K562 (cell line): ENCODE measurements around the gene KCNK6. TPM values are rescaled to one million over a fixed set of nuclear protein-coding genes. Genes with fewer than 3 reads are reported as not detected.
A peak's percentile ranks its signal among the peaks of the same experiment; 100 is the strongest.

Experiments used
- ARNT ChIP-seq, 2 experiments: fragments of 450-650 bp; IDR thresholded peaks; 2 replicates each; pipeline ENCODE4 v1.6.1; 2016; ENCODE audit warnings: mild to moderate bottlenecking in 1 of 2
- BRD4 ChIP-seq: fragments of 200-600 bp; sonication (generic); IDR thresholded peaks from 2 replicates; pipeline ENCODE4 v1.6.1; 2017; ENCODE audit warnings: inconsistent platforms
- CBX3 ChIP-seq, 2 experiments: IDR thresholded peaks; 1 replicate in 1 of 2; 2 replicates in 1 of 2; pipeline ENCODE4 v1.6.1; 2012; ENCODE audit warnings: inconsistent platforms in 2 of 2, low read length in 2 of 2, borderline replicate concordance in 1 of 2, control low read depth in 1 of 2
- GTF2A2 ChIP-seq: IDR thresholded peaks from 2 replicates; pipeline ENCODE4 v1.6.1; 2016; ENCODE audit warnings: mild to moderate bottlenecking, missing genetic modification characterization, missing compliant biosample characterization
- HNRNPH1 ChIP-seq: fragments of 200-400 bp; formaldehyde crosslinking; optimal IDR thresholded peaks from 2 replicates; pipeline ENCODE3; 2017; ENCODE audit warnings: low read depth, mild to moderate bottlenecking, low read length, moderate library complexity
- HNRNPLL ChIP-seq: fragments of 200-400 bp; formaldehyde crosslinking; IDR thresholded peaks from 2 replicates; pipeline ENCODE4 v1.6.1; 2017; ENCODE audit warnings: low read length, low read depth, mild to moderate bottlenecking; ENCODE audit not compliant: poor library complexity, severe bottlenecking
- LEF1 ChIP-seq: fragments of 450-650 bp; IDR thresholded peaks from 2 replicates; pipeline ENCODE4 v1.6.1; 2016; ENCODE audit warnings: mild to moderate bottlenecking
- MCM3 ChIP-seq: fragments of 450-650 bp; IDR thresholded peaks from 2 replicates; pipeline ENCODE4 v1.6.1; 2016
- MTF1 ChIP-seq: fragments of 250-450 bp; sonication (Bioruptor Pico); IDR thresholded peaks from 2 replicates; pipeline ENCODE4 v1.9.0; 2021; ENCODE audit warnings: moderate library complexity, mild to moderate bottlenecking, inconsistent platforms, borderline replicate concordance
- PHB2 ChIP-seq: fragments of 450-650 bp; IDR thresholded peaks from 2 replicates; pipeline ENCODE4 v1.6.1; 2017; ENCODE audit warnings: low read depth
- POLR2G ChIP-seq: fragments of 200-400 bp; formaldehyde crosslinking; IDR thresholded peaks from 2 replicates; pipeline ENCODE4 v1.6.1; 2017; ENCODE audit warnings: low read depth, mild to moderate bottlenecking, antibody characterized with exemption, low read length, moderate library complexity
- PRDM10 ChIP-seq: fragments of 450-650 bp; IDR thresholded peaks from 2 replicates; pipeline ENCODE4 v1.6.1; 2018; ENCODE audit not compliant: partially characterized antibody
- STAG1 ChIP-seq: sonication (generic); formaldehyde crosslinking; IDR thresholded peaks from 2 replicates; pipeline ENCODE4 v1.5.0; 2020; ENCODE audit warnings: missing genetic modification reagents, borderline replicate concordance
- THAP12 ChIP-seq: fragments of 250-450 bp; sonication (Bioruptor Pico); IDR thresholded peaks from 2 replicates; pipeline ENCODE4 v1.9.0; 2021; ENCODE audit warnings: mild to moderate bottlenecking, inconsistent platforms
- ZFP91 ChIP-seq: sonication (generic); formaldehyde crosslinking; IDR thresholded peaks from 2 replicates; pipeline ENCODE4 v1.8.0; 2022; ENCODE audit warnings: mild to moderate bottlenecking, missing genetic modification reagents
- ZNF280A ChIP-seq: fragments of 450-650 bp; IDR thresholded peaks from 2 replicates; pipeline ENCODE4 v1.6.1; 2018; ENCODE audit warnings: mild to moderate bottlenecking, low read depth; ENCODE audit not compliant: partially characterized antibody
- ZNF583 ChIP-seq: fragments of 250-450 bp; sonication (Bioruptor Pico); IDR thresholded peaks from 2 replicates; pipeline ENCODE4 v1.4.0; 2020
- ZNF695 ChIP-seq: fragments of 450-650 bp; formaldehyde crosslinking; IDR thresholded peaks from 2 replicates; pipeline ENCODE4 v1.4.0; 2020; ENCODE audit warnings: mild to moderate bottlenecking, moderate library complexity
- polyA plus RNA-seq, 8 experiments: library from polyadenylated mRNA; depleted of rRNA in 4 of 8; stranded (reverse) in 5 of 8; unstranded in 3 of 8; fragments of >200 nt; fragmentation: Nextera tagmentation in 2 of 8; fragmentation: Illumina TruSeq in 1 of 8; extraction: Ambion mirVana in 2 of 8; extraction: Trizol in 1 of 8; gene quantifications; 2 replicates each; pipeline versions ENCODE4 v1.2.1 to v1.2.3, GENCODE V29; 2011 to 2014; ENCODE audit warnings: inconsistent platforms in 1 of 8, missing spikeins in 1 of 8
- total RNA-seq, 7 experiments: library from RNA; depleted of rRNA in 6 of 7; stranded (reverse); fragments of >200 nt in 6 of 7; fragmentation: Illumina TruSeq in 2 of 7; extraction: Trizol in 2 of 7; gene quantifications; 2 replicates each; pipeline versions ENCODE4 v1.2.1 to v1.2.3, GENCODE V29; 2011 to 2021; ENCODE audit warnings: low replicate concordance in 1 of 7

KCNK6 gene
- total and polyA plus RNA-seq, 9 of the 15 experiments (the other 6 are each of a cell fraction or from before 2014, with no cell fraction given) = 0.05 to 0.42 (median 0.15) TPM

- TF ChIP-seq ZNF280A = peak; percentile 11
- no peak for TF ChIP-seq ZNF583
- TF ChIP-seq LEF1 = no peak
- no peak for TF ChIP-seq MTF1 (CRISPR knock-in tag)
- no peak for TF ChIP-seq HNRNPH1
- TF ChIP-seq POLR2G = peak; percentile 67
- TF ChIP-seq PHB2 = peak; percentile 50; the same call in 1 of the 2 replicates
- TF ChIP-seq ZNF695 (CRISPR knock-in tag) = no peak
- TF ChIP-seq CBX3 (IDR thresholded peaks at IDR 0.05; ENCODE audit: borderline replicate concordance in 1 of 2, low read length in 2 of 2) = no peak
- TF ChIP-seq GTF2A2 (tag) = no peak
- TF ChIP-seq STAG1 (CRISPR knock-in tag) = no peak
- peak; percentile 94 for TF ChIP-seq PRDM10
- TF ChIP-seq ZFP91 (CRISPR knock-in tag) = no peak
- peak; percentile 17 to 53; a peak in 1 of 4 replicates for TF ChIP-seq ARNT (IDR thresholded peaks at IDR 0.05)
- TF ChIP-seq HNRNPLL = no peak
- peak; percentile 51; the same call in 1 of the 2 replicates for TF ChIP-seq MCM3
- no peak for TF ChIP-seq THAP12 (CRISPR knock-in tag)
- no peak; the same call in 1 of the 2 replicates for TF ChIP-seq BRD4
Observed at GRCh38 chr19:38335949-38336637, 16.4 kb downstream of the KCNK6 start (continued).
